ENCODE data around the gene TMEM18.

DNA sequence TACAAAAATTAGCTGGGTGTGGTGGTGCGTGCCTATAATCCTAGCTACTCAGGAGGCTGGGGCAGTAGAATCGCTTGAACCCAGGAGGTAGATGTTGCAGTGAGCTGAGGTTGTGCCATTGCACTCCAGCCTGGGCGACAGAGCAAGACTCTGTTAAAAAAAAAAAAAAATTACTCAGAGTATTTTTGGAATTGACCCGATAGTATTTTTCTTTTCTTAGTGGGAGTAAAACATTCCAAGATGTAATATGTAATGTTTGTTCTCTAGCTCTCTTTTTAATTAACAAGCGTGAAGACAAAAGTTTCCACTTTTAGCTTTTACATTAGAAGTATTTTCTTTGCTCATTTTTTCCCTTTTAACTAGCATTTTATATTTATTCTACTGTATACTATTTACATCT lies 12.0 kb upstream of the TMEM18 start:
- TF ChIP-seq POLR2A (IDR thresholded peaks at IDR 0.05) = no peak
- TF ChIP-seq, protein P1, sequence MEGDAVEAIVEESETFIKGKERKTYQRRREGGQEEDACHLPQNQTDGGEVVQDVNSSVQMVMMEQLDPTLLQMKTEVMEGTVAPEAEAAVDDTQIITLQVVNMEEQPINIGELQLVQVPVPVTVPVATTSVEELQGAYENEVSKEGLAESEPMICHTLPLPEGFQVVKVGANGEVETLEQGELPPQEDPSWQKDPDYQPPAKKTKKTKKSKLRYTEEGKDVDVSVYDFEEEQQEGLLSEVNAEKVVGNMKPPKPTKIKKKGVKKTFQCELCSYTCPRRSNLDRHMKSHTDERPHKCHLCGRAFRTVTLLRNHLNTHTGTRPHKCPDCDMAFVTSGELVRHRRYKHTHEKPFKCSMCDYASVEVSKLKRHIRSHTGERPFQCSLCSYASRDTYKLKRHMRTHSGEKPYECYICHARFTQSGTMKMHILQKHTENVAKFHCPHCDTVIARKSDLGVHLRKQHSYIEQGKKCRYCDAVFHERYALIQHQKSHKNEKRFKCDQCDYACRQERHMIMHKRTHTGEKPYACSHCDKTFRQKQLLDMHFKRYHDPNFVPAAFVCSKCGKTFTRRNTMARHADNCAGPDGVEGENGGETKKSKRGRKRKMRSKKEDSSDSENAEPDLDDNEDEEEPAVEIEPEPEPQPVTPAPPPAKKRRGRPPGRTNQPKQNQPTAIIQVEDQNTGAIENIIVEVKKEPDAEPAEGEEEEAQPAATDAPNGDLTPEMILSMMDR (IDR thresholded peaks at IDR 0.05) = no peak
